ENCODE measurements around the gene RPL36.

DNA sequence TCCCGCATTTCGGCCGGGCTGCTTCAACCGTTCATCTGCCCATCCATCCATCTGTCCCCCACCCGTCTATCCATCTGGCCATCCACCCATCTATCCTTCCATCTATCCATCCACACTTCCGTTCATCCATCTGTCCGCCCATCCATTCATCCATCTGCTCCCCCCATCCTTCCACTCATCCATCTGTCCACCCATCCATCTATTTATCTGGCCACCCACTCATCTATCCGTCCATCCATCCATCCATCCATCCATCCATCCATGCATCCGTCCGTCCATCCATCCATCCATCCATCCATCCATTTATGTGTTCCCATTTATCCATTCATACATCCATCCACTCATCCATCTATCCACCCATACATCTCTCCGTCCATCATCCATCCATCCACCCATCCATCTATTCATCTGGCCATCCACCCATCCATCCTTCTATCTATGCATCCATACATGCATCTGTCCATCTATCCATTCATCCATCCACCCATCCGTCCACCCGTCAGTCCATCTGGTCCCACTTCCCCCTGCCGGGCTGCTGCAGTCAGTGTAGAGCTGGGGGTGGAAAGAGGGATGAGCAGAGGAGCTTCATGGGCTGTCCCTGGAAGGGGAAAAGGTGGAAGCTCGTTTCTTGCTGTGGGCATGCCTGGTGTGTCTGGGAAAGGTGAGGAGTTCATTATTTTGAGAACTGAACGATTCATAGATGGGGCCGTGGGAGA, 8.5 kb upstream of the RPL36 start:
- TF ChIP-seq, protein P1, sequence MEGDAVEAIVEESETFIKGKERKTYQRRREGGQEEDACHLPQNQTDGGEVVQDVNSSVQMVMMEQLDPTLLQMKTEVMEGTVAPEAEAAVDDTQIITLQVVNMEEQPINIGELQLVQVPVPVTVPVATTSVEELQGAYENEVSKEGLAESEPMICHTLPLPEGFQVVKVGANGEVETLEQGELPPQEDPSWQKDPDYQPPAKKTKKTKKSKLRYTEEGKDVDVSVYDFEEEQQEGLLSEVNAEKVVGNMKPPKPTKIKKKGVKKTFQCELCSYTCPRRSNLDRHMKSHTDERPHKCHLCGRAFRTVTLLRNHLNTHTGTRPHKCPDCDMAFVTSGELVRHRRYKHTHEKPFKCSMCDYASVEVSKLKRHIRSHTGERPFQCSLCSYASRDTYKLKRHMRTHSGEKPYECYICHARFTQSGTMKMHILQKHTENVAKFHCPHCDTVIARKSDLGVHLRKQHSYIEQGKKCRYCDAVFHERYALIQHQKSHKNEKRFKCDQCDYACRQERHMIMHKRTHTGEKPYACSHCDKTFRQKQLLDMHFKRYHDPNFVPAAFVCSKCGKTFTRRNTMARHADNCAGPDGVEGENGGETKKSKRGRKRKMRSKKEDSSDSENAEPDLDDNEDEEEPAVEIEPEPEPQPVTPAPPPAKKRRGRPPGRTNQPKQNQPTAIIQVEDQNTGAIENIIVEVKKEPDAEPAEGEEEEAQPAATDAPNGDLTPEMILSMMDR (IDR thresholded peaks at IDR 0.05): no peak
- TF ChIP-seq CHD2 (IDR thresholded peaks at IDR 0.05; ENCODE audit: low read length, partially characterized antibody): no peak
